ENCODE measurements around the gene RPL36A.

Gene RPL36A

DNA sequence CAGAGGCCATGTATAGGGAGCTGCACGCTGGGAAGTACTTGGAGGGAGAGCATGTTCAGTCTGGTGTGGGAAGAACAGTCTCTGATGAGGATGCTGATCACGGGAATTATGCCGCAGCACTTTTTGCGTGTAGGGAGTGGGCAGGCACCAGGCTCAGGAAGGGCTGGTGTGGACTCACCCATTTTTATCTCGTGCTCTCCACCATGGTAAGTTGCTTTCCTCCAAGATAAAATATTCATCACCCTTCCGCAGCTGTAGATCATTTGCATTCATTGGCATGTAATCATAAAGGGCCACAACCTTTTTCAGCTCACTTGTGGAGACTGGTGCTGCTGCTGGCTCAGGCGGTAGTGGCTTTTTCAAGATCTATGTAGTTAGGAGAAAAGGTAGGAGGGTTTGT is 30.4 kb upstream of the RPL36A start:
- no peak for TF ChIP-seq CTCF (IDR thresholded peaks at IDR 0.05; ENCODE audit: control insufficient read depth, extremely low read depth, insufficient read depth)
- DNase-seq (ENCODE audit: low read depth) = no peak
- H3K4me3 ChIP-seq (ENCODE audit: low read depth, low read length) = no peak overlapping the region

DNA sequence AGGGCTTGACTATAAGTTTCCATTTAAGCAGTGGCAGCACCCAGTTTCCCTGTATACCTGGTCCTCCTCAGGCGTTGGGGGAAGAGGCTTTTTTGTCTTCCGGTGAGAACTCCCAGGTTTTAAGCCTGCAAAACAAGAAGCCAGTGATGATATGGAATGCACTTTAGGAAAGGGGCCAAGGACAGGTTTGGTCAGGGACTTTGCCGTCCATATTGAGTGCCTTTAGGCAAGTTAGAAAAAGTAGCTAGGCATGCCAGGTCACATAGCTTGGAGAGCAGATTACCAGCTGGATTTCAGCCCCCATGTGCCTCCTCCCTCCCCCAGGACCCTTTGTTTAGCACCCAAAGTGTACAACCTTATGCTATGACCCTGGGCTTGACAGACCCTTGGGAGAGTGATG is 28.7 kb upstream of the RPL36A start:
- DNase-seq (ENCODE audit: low read depth) = no peak
- no peak overlapping the region for H3K4me3 ChIP-seq (ENCODE audit: low read depth, low read length)
- no peak for TF ChIP-seq CTCF (IDR thresholded peaks at IDR 0.05; ENCODE audit: control insufficient read depth, extremely low read depth, insufficient read depth)

DNA sequence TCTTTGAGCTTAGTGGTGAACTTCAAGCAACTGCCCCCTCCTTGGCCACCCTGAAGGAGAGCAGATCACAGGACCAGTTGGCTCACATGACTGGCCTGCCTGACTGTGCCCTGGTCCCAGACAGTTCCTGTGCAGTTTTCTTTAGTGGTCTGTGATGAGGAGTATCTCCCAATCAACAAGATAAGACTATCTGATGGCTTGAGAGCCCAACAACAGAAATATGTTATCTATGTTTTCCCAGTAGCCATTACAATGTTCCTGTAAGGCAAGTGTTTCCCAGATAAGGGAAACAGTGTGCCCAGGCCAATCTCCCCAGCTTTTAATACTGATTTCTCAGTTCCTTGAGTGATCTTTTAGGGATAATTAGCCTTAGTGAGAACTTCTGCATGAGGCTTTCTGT is 28.1 kb upstream of the RPL36A start:
- TF ChIP-seq CTCF (IDR thresholded peaks at IDR 0.05; ENCODE audit: control insufficient read depth, extremely low read depth, insufficient read depth) = no peak
- H3K4me3 ChIP-seq (ENCODE audit: low read depth, low read length) = no peak overlapping the region

GRCh38 chrX:101365301-101365795 is 25.5 kb upstream of the RPL36A start:
- DNase-seq (ENCODE audit: low read depth) = no peak
- TF ChIP-seq CTCF (IDR thresholded peaks at IDR 0.05; ENCODE audit: control insufficient read depth, extremely low read depth, insufficient read depth) = no peak
- no peak overlapping the region for H3K4me3 ChIP-seq (ENCODE audit: low read depth, low read length)

More for the DNA sequence above, 28.1 kb upstream of the RPL36A start:
- no peak for DNase-seq (ENCODE audit: low read depth)

DNA sequence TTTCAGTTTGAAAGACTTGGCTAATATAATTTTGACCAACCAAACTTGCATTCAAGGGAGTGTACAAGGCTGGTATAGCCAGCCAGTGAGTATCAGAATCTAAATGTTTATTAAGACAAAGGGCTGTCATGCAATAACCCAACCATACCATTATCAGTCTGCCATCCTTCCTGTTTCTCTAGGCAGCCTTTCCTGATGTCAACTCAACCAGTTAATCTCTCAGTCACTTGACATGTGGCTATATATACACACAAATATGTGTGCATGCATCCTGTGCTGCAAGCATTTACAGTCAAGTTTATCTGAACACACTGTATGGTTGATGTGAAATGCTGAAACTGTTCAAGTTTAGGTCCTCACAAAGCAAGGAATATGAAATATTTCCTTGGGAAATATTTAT is 22.0 kb upstream of the RPL36A start:
- TF ChIP-seq CTCF (IDR thresholded peaks at IDR 0.05; ENCODE audit: control insufficient read depth, extremely low read depth, insufficient read depth) = no peak
- DNase-seq (ENCODE audit: low read depth) = no peak
- H3K4me3 ChIP-seq (ENCODE audit: low read depth, low read length) = no peak overlapping the region

GRCh38 chrX:101369687-101370086 is 21.1 kb upstream of the RPL36A start:
- DNase-seq (ENCODE audit: low read depth) = no peak
- TF ChIP-seq CTCF (IDR thresholded peaks at IDR 0.05; ENCODE audit: control insufficient read depth, extremely low read depth, insufficient read depth) = no peak
- no peak overlapping the region for H3K4me3 ChIP-seq (ENCODE audit: low read depth, low read length)

- no peak for TF ChIP-seq CTCF (IDR thresholded peaks at IDR 0.05; ENCODE audit: control insufficient read depth, extremely low read depth, insufficient read depth)
- no peak for DNase-seq (ENCODE audit: low read depth)
- no peak overlapping the region for H3K4me3 ChIP-seq (ENCODE audit: low read depth, low read length)
These were observed 19.8 kb upstream of the RPL36A start for GRCh38 chrX:101370888-101371504.
